AG08395 (cell line): Measurements from ENCODE around the gene AKAP12.
"Not testable (repeated sequence)": the region's sequence is repeated elsewhere in the genome, so short reads cannot be mapped to it uniquely, and the experiment has no call there.

Source experiments
- DNase-seq: peaks from one replicate; pipeline ENCODE4 v3.0.0; 2012; ENCODE audit warnings: mixed read lengths, low spot score

Gene AKAP12

DNA sequence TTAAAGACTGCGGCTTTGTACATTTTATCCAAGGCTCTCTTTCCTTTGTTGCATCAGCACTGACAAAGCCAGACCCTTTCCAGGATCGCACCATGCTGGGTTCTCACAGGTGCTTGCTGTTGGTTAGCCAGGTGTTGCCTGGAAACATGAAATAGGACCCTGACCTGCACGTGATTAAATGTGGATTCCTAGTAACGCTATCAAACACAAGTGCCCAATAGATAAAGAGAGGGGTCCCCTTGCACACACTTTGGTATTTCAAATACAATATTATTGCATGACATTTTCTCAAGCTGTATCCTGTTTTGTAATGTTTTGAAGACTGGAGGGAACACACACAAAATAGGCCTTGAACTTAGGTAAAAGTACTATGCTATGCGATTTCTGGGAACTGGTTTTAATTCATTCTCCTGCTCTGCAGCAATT is 73.3 kb downstream of the AKAP12 start:
- no peak for DNase-seq

DNA sequence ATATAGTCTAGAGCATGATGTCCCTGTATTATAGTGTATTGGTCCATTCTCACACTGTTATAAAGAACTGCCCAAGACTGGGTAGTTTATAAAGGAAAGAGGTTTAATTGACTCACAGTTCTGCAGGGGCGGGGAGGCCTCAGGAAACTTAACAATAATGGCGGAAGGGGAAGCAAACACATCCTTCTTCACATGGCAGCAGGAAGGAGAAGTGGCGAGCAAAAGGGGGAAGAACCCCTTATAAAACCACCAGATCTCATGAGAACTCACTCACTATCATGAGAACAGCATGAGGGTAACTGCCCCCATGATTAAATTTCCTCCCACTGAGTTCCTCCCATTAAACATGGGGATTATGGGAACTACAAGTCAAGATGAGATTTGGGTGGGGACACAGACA is 75.9 kb downstream of the AKAP12 start:
- not testable (repeated sequence) for DNase-seq

DNA sequence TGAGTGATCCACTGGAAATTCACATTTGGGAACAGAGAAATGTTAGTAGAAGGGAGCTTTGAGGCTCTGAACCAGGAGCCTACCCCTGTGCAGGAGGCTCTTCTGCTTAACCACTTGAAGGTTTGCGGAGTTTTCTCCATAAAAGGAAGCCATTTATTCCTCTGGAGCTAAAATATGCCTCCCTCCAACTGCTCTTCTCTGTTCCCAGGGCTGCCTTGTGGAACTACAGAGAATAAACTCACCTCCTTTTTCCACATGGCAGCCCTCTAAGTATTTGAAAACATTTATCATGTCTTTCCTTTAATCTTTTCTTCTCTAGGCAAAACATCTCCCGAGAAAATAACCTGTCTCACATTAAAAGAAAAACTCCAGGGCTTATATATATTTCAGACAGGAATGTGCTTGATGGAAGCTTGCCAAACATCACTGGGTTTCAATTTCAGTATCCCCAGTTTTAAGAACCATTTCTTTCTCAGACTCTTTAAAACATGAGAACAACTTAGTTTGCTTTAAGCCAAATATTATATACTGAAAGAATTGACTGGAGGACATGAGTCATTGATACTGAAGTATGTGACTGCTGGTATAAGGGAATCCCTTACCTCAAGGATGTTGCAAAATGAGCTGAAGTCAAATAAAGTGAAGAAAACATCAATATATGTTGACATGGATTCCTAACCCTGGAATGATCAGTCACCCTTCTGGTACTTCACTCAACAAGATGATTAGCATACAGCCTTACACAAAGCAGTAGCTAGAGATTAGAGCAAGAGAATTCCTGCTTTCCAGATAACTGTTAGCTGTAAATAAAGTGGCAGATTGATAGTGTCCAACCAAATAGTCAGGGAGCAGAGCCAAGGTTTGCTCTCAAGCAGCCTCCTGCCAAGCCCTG is 77.6 kb downstream of the AKAP12 start:
- peak; percentile 49 for DNase-seq

DNA sequence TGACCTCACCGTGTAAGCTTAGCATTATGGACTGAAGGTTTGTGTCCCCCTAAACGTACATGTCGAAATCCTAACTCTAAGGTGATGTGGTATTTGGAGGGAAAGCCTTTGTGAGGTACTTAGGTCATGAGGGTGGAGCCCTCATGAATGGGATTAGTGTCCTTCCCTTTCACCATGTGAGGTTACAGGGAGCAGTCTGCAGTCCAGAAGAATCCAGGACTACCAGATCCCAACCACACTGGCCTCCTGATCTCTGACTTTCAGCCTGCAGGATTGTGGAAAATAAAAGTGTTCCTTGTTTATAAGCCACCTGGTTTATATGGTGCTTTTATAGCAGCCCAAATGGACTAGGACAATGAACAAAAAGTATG is 78.2 kb downstream of the AKAP12 start:
- no peak for DNase-seq

DNA sequence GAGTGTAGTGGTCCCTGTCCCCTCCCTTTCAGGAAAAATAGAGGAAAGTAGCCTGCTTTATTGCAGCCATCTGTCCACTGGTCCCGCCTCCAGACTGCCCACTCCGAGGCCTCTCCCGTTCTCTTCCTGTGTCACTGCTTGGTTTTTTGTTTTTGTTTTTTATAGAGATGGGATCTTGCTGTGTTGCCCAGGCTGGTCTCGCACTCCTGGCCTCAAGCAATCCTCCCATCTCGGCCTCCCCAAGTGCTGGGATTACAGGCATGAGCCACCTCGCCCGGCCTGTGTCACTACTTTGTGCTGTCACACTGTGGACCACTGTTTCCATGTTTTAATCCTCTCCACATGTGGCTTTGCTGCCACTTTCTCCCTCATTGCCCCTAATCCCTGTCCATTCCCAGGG is 80.4 kb downstream of the AKAP12 start:
- DNase-seq, result no peak

DNA sequence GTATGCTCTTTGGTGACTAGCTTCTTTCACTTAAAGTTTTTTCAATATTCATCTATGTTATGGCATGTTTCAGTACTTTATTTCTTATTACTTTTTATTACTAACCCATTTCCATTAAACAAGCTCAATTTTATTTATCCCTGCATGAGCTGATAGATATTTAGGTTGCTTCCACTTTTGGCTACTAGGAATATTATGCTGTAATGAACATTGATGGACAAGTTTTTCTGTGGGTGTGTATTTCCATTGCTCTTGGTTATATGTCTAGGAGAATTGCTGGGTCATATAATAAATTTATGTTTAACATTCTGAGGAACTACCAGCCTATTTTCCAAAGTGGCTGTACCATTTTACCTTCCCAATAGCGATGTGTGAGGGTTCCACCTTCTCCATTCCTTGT is 81.7 kb downstream of the AKAP12 start:
- no peak for DNase-seq

DNA sequence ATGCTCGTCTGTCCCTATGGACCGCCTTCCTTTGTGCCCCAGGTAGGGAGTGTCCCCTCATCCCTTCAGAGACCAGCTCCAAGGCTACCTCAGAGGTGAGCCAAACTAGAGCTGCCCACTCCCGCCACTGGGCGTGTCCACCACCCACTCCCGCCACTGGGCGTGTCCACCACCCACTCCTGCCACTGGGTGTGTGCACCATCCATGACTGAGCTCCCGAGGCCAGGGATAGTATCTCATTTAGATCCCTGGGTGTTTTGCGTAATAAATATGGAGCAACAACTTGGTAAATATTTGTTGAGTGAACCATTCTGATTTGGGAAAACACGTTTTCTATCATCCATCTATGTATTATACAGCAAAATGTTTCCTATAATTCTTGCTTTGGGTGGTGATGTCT is 82.8 kb downstream of the AKAP12 start:
- no peak for DNase-seq

DNA sequence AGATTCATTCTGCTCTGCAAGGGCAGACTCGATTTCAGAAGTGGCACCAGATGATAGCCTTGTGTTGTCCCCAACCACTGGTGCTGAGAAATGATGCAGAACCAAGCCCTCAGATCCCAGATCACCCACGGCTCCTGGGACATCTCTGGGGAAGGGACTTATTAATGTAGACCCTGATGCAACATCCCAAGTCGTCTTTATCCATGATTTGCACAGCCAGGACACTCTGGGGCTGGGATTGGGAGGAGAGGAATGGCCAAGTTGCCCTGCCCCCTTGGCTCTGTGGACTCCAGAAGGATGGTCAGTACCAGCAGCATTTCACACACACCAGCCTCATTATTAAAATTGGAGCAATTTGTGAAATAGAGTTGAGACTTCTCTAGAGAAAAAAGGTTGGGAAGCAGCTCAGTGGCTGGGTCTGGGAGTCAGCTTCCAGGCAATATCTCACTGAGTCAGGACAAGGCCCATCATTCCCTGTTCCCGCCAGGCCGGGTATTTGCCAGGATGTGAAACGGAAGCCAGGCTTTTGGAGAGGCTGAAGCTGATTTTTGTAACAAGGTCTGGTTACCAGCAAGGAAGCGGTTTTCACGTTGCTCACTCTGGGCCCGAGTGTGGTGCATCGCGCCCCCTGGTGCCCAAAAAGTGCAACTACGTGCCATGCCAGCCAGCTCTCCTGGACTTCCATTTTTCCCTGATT is 84.2 kb downstream of the AKAP12 start:
- DNase-seq, result peak; percentile 78

DNA sequence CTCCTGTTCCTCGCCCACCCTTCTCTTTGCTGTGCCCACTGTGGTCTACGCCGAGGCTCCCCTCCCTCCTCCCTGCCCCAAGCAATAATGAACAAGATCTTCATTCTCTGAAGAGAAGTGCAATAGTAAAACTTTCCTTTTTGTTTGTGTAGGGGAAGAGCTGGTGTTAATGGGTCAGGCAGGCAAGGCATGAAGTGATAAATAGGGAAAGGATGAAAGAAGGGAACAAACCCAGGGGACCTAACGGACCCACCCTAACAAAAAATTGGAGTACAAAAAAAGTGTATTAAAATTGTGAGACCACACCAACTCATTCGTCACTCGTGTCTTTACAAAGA is 84.7 kb downstream of the AKAP12 start:
- no peak for DNase-seq

DNA sequence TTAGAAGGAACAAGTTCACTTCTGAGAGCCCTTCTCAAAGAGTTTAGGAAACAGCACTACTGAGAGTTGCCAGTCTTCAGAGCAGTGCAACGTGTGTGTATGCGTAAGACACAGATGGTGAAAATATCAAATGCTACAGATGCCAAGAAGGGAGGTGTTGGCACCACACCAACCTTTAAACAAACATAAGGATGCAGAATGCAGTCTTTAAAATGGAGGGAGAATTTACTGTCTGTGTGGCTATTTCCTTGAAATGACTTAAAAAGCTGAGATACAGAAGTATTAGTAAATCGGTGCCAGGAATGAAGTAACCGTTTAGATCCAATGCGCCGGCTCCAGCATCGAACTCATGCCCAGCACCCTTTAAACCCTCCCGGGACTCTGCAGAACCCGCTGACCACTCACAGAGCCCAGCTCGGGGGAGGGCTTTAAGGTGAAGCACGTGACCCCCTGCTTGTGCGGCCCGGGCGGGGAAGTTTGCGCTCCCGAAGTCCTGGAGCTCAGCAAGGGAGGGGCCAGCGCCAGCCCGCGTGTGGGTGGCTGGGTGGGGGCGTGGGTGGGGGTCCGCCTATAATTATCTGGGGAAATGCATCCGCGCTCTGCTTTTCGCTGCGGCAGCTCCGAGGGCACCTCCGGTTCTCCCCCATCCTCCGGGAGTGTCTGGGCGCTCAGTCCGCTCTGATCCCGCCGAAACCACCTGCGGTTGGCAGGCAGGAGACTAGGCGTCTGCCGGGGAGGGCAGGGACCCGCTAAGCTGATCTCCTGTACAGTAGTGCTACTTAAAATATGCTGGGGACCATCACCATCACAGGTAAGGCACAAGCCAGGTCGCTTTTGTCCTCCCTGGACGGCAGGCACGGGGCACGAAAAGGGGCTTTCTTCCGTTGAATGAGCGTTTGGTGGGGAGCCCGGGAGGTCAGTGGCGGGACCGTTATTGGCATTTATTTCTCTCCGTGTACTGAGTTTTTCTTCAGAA is 85.6 kb downstream of the AKAP12 start:
- DNase-seq, result peak; percentile 50

DNA sequence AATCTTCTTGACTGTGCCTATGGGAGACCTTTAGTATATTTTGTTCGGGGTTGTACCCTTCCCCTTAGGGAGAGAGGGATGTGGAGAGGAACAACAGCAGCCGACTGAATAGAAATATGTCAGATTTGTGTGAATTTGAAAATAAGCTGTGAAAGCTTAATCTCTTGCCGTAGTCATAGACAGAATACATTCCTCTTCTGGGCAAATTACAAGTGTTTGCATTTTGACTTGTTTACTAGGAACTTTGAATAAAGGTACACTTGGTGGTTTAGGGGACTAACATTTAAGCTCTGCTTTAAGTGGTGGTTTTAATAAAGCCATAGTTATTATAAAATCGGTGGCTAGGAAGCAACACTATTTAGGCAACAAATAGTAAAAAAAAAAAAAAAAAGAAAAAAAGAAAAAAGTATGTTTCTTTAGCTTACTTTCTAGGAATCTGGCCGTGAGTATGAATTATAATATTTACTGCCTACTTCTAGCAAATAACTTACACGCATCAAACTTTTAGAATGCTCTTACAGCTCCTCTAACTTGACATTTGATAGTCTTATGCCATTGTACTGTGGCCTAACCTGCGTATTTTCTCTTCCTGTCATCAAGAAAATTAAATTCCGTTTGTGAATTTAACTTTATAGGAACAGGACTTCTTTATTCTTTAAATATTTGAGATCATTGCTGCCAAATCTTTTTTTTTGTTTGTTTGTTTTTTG is 86.5 kb downstream of the AKAP12 start:
- no peak for DNase-seq

DNA sequence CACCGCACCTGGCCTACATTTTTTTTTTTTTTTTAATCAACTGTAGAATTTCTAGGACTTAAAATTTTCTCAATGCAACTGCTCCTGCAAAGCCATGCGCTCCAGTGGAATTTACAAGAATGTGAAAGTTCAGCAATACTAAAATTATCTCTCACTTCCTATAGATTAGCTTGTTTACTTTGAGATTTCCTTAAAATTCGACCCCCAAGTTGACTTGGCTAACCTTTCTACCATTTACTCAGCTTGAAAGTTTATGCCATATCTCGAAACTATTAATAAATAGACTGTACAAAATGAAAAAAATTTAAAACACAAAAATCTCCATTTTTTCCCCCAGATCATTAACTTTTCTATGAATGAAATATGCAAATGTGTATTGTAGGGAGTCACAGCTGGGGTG is 87.3 kb downstream of the AKAP12 start:
- no peak for DNase-seq

DNA sequence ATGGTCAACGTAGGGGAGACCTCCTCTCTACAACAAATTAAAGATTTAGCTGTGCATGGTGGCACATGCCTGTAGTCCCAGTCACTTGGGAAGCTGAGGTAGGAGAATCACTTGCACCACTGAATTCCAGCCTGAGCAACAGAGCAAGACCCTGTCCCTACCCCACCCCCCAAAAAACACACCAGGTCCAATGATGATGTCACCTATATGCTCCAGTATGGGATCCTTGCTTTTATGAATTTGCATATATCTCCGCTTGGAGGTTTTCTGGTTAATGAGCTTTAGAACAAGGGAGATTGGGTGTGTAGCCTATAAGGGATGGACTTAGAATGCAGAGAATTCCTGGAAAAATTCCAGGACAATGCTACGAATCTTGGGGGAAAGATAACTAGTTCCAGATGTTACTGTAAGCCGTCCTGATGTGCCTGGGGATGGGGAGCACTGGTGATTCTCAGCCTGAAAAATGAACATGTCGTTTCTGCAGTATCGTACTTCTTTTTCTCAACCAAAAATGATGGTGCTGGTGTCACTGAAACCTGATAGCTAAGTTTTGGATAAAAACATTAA is 90.4 kb downstream of the AKAP12 start:
- DNase-seq, result peak; percentile 68

DNA sequence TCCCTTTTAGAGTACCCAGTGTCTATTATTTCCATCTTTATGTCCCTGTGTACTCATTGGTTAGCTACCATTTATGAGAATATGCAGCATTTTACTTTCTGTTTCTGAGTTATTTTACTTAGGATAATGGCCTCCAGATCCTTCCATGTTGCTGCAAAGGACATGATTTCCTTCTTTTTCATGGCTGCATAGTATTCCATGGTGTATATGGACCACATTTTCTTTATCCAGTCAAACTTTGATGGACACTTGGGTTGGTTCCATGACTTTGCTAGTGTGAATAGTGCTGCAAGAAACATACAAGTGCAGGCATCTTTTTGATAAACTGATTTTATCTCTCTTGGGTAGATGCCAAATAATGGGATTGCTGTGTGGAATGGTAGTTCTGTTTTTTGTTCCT is 96.2 kb downstream of the AKAP12 start:
- DNase-seq, result no peak

DNA sequence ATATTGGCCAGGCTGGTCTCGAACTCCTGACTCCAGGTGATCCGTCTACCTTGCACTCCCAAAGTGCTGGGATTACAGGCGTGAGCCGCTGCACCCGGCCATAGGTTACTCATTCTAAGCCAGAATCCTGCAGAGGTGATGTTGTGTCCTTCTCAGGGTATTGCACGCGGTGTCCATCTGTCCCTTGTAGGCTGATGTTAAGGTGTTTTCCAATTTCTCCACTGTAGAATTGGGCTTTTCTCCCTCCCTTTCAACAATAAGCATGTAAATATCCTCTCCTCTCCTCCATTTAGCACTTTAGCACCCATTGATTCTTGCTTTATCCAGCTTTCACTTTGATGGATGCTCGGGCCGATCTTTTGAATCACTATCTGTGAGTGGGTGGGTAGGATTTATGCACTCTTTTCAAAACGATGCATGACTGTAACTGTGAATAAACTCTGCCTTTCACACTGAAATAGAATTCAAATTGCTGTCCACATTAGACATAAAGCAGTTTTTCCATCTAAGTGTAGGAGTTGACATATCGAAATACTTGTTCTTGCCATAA is 99.0 kb downstream of the AKAP12 start:
- DNase-seq, result no peak

DNA sequence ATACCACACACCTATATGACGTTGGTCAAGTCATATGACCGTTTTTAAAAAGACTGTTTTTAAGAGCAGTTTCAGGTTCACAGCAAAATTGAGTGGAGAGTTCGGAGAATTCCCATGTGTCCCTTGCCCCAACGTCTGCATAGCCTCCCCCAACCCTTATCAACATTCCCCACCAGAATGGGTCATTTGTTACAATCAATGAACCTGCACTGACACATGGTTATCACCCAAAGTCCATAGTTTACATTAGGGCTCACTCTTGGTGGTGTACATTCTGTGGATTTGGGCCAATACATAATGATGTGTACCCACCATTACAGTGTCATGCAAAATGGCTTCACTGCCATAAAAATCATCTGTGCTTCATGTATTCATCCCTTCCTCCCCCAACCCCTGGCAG is 99.6 kb downstream of the AKAP12 start:
- no peak for DNase-seq

DNA sequence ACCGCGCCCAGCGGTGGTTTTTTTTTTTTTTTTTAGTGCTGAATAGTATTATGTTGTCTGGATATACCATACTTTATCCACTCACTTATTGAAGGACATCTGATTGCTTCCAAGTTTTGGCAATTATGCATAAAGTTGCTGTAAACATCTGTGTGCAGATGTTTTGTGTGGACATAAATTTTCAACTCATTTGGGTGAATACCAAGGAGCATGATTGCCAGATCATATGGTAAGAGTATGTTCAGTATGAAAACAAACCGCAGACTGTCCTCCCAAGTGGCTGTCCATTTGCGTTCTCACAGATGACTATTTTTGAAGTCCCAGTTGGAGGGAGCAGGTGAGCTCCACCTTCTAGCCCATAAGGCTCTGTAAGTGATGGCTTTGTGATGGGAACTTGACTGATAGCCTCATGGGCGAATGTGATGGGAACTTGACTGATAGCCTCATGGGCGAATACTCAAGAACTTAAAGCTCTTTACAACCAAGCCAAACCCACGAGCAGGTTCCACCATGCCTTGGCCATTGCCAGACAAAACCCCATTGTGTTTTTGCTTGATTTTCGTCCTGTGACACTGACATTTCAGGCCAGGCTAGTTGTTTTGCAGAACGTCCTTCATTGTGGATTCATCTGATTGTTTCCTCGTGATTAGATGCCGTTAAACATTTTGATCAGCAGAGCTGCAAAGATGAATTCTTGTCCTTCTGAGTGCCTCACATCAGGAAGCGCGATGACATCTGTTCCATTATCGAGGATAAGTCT is 100.6 kb downstream of the AKAP12 start:
- DNase-seq, result no peak

DNA sequence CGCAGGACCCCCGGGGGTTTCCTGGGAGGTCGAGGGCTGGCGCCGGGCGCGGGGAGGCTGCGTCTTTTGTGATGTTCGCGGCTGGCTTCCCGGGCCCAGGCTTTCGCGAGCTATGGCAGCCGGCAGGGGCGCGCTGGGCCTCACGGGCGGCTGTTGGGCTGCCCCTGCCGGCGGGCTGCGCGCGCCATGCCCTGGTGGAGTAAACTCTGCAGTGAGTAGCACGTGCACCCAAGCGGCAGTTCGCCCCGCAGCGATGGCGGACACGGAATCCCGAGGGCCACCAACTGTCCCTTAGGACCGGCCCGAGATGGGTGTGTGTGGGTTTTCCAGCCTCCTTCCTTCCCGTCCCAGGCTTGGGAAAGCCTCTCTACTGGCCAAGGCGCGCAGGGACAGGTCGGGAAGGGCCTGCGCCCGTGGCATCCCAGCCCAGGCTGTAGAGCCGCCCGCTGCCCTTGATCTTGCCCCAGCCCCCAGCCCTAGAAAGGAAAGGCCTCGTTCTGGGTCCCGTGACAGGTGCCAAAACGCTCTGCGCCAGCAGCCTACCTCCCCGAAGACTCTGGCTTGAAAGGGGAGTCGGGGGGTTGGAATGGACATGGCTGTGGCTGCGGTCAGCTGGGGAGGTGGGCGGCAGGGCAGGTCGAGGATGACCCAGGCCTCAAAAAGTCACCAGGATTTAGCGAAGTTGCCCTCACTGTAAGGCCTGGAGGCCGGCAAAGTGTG is 101.9 kb downstream of the AKAP12 start:
- no peak for DNase-seq

DNA sequence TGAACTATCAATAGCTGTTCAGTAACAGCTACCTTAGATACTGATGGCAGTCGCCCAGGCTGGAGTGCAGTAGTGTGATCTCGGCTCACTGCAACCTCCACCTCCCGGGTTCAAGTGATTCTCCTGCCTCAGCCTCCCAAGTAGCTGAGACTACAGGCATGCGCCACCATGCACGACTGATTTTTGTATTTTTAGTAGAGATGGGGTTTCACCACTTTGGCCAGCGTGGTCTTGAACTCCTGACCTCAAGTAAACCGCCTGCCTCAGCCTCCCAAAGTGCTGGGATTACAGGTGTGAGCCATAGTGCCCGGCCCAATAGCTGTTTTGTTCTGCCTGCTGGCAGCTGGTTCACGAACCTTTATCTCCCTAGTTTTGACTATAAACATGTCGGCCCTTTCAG is 103.0 kb downstream of the AKAP12 start:
- not testable (repeated sequence) for DNase-seq
